Lower leg skin (tissue), 4 donors: Measurements from ENCODE around the gene TRIM29. TPM values are rescaled to one million over a fixed set of nuclear protein-coding genes. Genes with fewer than 3 reads are reported as not detected.

Source experiments
- DNase-seq, 2 donors: peaks; one replicate each; pipeline ENCODE4 v3.0.0-alpha.2; 2019; ENCODE audit warnings: low spot score in 2 of 2
- H3K4me3 ChIP-seq: fragments of 200-600 bp; sonication (generic); 2 replicates; pipeline ENCODE4 v1.5.1; 2017; ENCODE audit warnings: mild to moderate bottlenecking, low read depth; ENCODE audit not compliant: poor library complexity, severe bottlenecking
- CTCF ChIP-seq, 3 donors: fragments of 450-650 bp; IDR thresholded peaks; one replicate each; pipeline ENCODE4 v1.5.1; 2016; ENCODE audit warnings: antibody characterized with exemption in 3 of 3, mild to moderate bottlenecking in 3 of 3, moderate library complexity in 2 of 3
- POLR2A ChIP-seq, 2 donors: fragments of 450-650 bp; IDR thresholded peaks; one replicate each; pipeline ENCODE4 v1.6.1; 2016 to 2017; ENCODE audit warnings: antibody characterized with exemption in 2 of 2, mild to moderate bottlenecking in 1 of 2, moderate library complexity in 1 of 2
- WGBS, 2 donors: methylation state at CpG; one replicate each; pipeline ENCODE4 v1.1.5; 2018; 5-methylcytosine and 5-hydroxymethylcytosine counted together
- intact Hi-C: fragments of 100-400 bp; cut with DNase I; formaldehyde crosslinking; loops from one replicate; pipeline ENCODE4 v1.15.0; 2023; ENCODE audit warnings: low total_unique reads
- total RNA-seq, 4 donors: library from RNA; depleted of rRNA; stranded (reverse); fragments of >200 nt; gene quantifications; one replicate each; pipeline ENCODE4 v1.1.0, GENCODE V29; 2016

TRIM29 gene
- total RNA-seq, 4 donors from 2014 or later = 1,092 to 1,522 (median 1,226) TPM

DNA sequence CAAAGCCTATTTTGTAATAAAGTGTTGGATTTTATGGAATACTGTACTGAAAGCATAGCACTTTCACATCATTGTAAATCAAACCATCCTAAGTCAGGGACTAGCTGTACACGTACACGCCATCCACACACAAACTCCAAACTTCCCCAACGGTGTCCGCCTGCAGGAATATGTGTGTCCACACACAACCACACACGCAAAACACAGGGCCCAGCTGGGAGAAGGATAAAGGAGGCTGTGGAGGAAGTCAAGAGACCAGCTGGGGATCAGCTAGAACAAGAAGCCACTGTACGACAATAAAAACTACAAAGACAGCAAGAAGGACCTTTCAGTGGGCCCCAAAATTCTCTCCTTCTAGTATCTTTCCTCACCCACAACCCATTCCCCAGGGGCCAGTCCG, 1.6 kb downstream of the TRIM29 start:
- peak overlapping the region; percentile 48 for H3K4me3 ChIP-seq
- intact Hi-C loops = no loop called here
- 55 to 60% methylated on average over 7 of the region's 7 CpGs for WGBS, 2 donors
- DNase-seq = peak in 1 of 2 donors; percentile 52
- no peak for TF ChIP-seq CTCF (IDR thresholded peaks at IDR 0.05)

GRCh38 chr11:120135838-120136237, 2.1 kb downstream of the TRIM29 start:
- peak in 1 of 2 donors; percentile 24 for DNase-seq
- WGBS, 2 donors = 52 to 61% methylated on average over 2 of the region's 2 CpGs
- intact Hi-C loops = no loop called here
- H3K4me3 ChIP-seq = peak overlapping the region; percentile 48
- TF ChIP-seq CTCF (IDR thresholded peaks at IDR 0.05) (no peak), POLR2A (IDR thresholded peaks at IDR 0.05) (no peak)

DNA sequence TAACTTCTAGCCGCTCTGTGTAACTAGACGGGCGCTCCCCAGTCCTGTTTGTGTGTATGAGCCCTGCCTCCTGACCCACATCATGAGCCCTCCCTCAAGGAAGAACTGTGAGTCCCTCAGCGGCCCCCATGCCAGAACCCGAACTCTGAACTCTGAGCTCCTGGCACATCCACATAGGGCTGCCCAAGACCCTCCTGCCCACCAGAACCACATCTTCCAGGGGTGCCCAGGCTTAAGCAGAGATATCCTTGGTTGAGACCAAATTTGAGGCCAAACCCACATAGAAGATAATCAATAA, 3.0 kb downstream of the TRIM29 start:
- TF ChIP-seq POLR2A (IDR thresholded peaks at IDR 0.05) (no peak), CTCF (IDR thresholded peaks at IDR 0.05) (no peak)
- intact Hi-C loops = no loop called here
- H3K4me3 ChIP-seq = peak overlapping the region; percentile 23
- WGBS, 2 donors = 57 to 58% methylated on average over 4 to 5 of the region's 5 CpGs
- peak; percentile 14 to 84 for DNase-seq

GRCh38 chr11:120134106-120134930, 3.6 kb downstream of the TRIM29 start:
- intact Hi-C loops = no loop called here
- peak; percentile 15 to 73 for DNase-seq
- TF ChIP-seq POLR2A (IDR thresholded peaks at IDR 0.05) = no peak
- TF ChIP-seq CTCF (IDR thresholded peaks at IDR 0.05) = no peak
- 53 to 73% methylated on average over 14 of the region's 14 CpGs for WGBS, 2 donors
- peak overlapping the region; percentile 23 for H3K4me3 ChIP-seq

DNA sequence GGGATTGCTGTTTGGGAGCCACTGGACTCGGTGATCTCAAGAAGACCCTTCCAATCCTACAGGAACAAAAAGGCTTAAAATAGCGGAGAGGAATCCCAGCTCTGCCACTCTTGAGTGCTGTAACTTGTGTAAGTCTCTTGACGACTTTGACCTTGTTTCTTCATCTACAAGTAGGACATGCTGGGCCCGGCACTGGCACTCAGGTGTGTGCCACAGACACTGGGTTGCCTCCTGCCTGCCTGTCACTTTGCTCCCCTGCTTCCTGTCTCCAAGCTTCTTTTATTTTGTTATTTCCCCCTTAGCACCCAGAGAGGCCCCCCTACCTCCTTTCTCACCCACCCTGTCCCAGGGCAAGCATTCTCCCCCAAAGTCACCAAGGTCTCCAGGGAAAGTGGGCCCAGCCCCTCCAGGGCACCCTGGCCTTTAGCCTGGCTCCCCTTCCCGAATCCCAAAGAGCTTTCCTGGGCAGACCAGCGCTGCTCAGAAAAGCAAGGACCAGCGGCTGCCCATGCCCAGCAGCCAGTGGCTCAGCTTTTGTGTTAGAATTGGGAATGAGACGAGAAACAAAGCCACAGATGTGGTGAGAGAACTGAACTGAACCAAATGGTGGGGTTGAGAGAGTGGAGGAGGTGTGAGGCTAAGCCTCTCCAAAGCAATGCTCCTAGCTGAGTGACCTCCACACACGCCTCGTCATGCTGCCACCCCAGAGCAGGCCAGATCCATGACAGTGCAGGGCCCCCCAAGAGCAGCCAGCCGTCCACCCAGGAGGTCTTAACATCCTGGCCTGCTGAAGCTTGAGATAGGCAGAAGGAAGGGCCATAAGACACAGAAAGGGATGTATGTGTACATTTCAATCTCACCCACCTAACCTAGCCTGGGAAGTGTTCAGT, 4.5 kb downstream of the TRIM29 start:
- peak; percentile 15 to 83 for DNase-seq
- 48 to 53% methylated on average over 11 of the region's 11 CpGs for WGBS, 2 donors
- TF ChIP-seq POLR2A (IDR thresholded peaks at IDR 0.05) = no peak
- TF ChIP-seq CTCF (IDR thresholded peaks at IDR 0.05) = no peak
- intact Hi-C loops = no loop called here
- peak overlapping the region; percentile 32 for H3K4me3 ChIP-seq
